OCI-LY7 (cell line): ENCODE measurements around the gene SYNGAP1. TPM values are rescaled to one million over a fixed set of nuclear protein-coding genes. Genes with fewer than 3 reads are reported as not detected.
A peak's percentile ranks its signal among the peaks of the same experiment; 100 is the strongest.

ENCODE experiments used
- BruUV-seq: library from RNA; stranded (reverse); fragments of 400-500 nt; replicated peaks from 2 replicates; lab custom pipeline; 2021; lab: Mats Ljungman, UMichigan
- CTCF ChIA-PET: fragments of 300-600 bp; sonication (Branson Sonifier 250); formaldehyde crosslinking; loops from one replicate; lab custom pipeline; 2022; ENCODE audit warnings: antibody characterized with exemption; ENCODE audit not compliant: unreplicated experiment; lab: Charles Lee
- POLR2A ChIA-PET: fragments of 300-600 bp; sonication (Branson Sonifier 250); formaldehyde crosslinking; loops from one replicate; lab custom pipeline; 2022; ENCODE audit warnings: antibody characterized with exemption; lab: Charles Lee
- DNase-seq: peaks from one replicate; pipeline ENCODE4 v3.0.0-alpha.2; 2015; ENCODE audit warnings: low spot score
- H2AFZ ChIP-seq: fragments of 200-600 bp; sonication (generic), shearing (Covaris generic); 2 replicates; pipeline ENCODE4 v1.6.1; 2014; ENCODE audit warnings: mild to moderate bottlenecking, antibody characterized with exemption, low read length, moderate library complexity
- H3K27ac ChIP-seq: fragments of 200-600 bp; sonication (generic); 2 replicates; pipeline ENCODE4 v1.5.1; 2014; ENCODE audit warnings: mixed run types, low read depth, mild to moderate bottlenecking, moderate library complexity, low read length, inconsistent platforms; ENCODE audit not compliant: poor library complexity, severe bottlenecking
- H3K36me3 ChIP-seq: fragments of 200-600 bp; sonication (generic); 2 replicates; pipeline ENCODE4 v1.6.1; 2014; ENCODE audit warnings: mild to moderate bottlenecking, antibody characterized with exemption, low read length, moderate library complexity, mixed read lengths; ENCODE audit not compliant: insufficient read depth
- H3K4me1 ChIP-seq: fragments of 200-600 bp; sonication (generic); 2 replicates; pipeline ENCODE4 v1.5.1; 2014; ENCODE audit warnings: mild to moderate bottlenecking, low read length; ENCODE audit not compliant: insufficient read depth, poor library complexity, severe bottlenecking
- H3K4me2 ChIP-seq: fragments of 200-600 bp; sonication (generic); 2 replicates; pipeline ENCODE4 v1.6.1; 2014; ENCODE audit warnings: mild to moderate bottlenecking, low read length
- H3K4me3 ChIP-seq: fragments of 200-600 bp; sonication (generic); 2 replicates; pipeline ENCODE4 v1.5.1; 2014; ENCODE audit warnings: mild to moderate bottlenecking, low read depth, low read length; ENCODE audit not compliant: poor library complexity, severe bottlenecking
- H3K79me2 ChIP-seq: fragments of 200-600 bp; sonication (generic); 2 replicates; pipeline ENCODE4 v1.6.1; 2016; ENCODE audit warnings: low read depth, mild to moderate bottlenecking, low read length, moderate library complexity, mixed read lengths; ENCODE audit not compliant: insufficient read depth
- H3K9me2 ChIP-seq: fragments of 200-600 bp; sonication (generic); 2 replicates; pipeline ENCODE4 v1.6.1; 2016; ENCODE audit warnings: mild to moderate bottlenecking, low read length, mixed read lengths; ENCODE audit not compliant: insufficient read depth
- H3K9me3 ChIP-seq: fragments of 200-600 bp; sonication (generic); 2 replicates; pipeline ENCODE4 v1.6.1; 2014; ENCODE audit warnings: mild to moderate bottlenecking, mixed run types, low read length, mixed read lengths
- H4K20me1 ChIP-seq: fragments of 200-600 bp; sonication (generic); 2 replicates; pipeline ENCODE4 v1.6.1; 2014; ENCODE audit warnings: mild to moderate bottlenecking, antibody characterized with exemption, low read length, moderate library complexity, mixed read lengths; ENCODE audit not compliant: insufficient read depth
- EZH2phosphoT487 ChIP-seq: fragments of 200-600 bp; sonication (generic); IDR thresholded peaks from 2 replicates; pipeline ENCODE4 v1.6.1; 2018; ENCODE audit warnings: low read depth, borderline replicate concordance, mild to moderate bottlenecking, mixed run types, antibody characterized with exemption, low read length, moderate library complexity, mixed read lengths
- intact Hi-C: fragments of 100-400 bp; cut with micrococcal nuclease; formaldehyde crosslinking; loops from one replicate; pipeline ENCODE4 v1.10.0; 2022; ENCODE audit not compliant: unreplicated experiment
- total RNA-seq, 2 experiments: library from RNA; depleted of rRNA in 1 of 2; stranded (reverse); fragments of >200 nt in 1 of 2; shearing (Covaris generic) in 1 of 2; gene quantifications; 2 replicates each; pipeline ENCODE4 v1.2.3, GENCODE V29; 2014 to 2022
- TF ChIP-seq, protein P1 (sequence below): fragments of 200-600 bp; sonication (generic); conservative IDR thresholded peaks from 2 replicates; pipeline ENCODE4 v1.5.1; 2014; ENCODE audit warnings: mild to moderate bottlenecking, antibody characterized with exemption, low read length, moderate library complexity, mixed read lengths

Gene SYNGAP1
- total RNA-seq, 2 experiments from 2014 or later: 5.6 to 30.7 TPM

GRCh38 chr6:33411632-33412005, 8.2 kb upstream of the SYNGAP1 start:
- Histone ChIP-seq H3K79me2 (peaks cover 14% of the 10 kb centered on the region; the same call in 1 of the 2 replicates), H3K4me2 (peak overlapping the region; percentile 97), H3K4me1 (peaks cover 55% of the 10 kb centered on the region), H3K9me3 (no peaks in the 10 kb centered on the region), H4K20me1 (peaks cover 2% of the 10 kb centered on the region; the same call in 1 of the 2 replicates), H3K4me3 (peak overlapping the region; percentile 81), H2AFZ (no peak overlapping the region), H3K27ac (peak overlapping the region; percentile 72), H3K36me3 (peaks cover 71% of the 10 kb centered on the region), H3K9me2 (no peaks in the 10 kb centered on the region)
- ChIA-PET POLR2A (no interaction called here), CTCF (no interaction called here)
- TF ChIP-seq EZH2phosphoT487: no peak
- TF ChIP-seq, protein P1, sequence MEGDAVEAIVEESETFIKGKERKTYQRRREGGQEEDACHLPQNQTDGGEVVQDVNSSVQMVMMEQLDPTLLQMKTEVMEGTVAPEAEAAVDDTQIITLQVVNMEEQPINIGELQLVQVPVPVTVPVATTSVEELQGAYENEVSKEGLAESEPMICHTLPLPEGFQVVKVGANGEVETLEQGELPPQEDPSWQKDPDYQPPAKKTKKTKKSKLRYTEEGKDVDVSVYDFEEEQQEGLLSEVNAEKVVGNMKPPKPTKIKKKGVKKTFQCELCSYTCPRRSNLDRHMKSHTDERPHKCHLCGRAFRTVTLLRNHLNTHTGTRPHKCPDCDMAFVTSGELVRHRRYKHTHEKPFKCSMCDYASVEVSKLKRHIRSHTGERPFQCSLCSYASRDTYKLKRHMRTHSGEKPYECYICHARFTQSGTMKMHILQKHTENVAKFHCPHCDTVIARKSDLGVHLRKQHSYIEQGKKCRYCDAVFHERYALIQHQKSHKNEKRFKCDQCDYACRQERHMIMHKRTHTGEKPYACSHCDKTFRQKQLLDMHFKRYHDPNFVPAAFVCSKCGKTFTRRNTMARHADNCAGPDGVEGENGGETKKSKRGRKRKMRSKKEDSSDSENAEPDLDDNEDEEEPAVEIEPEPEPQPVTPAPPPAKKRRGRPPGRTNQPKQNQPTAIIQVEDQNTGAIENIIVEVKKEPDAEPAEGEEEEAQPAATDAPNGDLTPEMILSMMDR: no peak
- no TSS peak for BruUV-seq
- intact Hi-C loops: loop anchor here (5.0 to 10.0 kb wide), 2 partner anchors 99 to 207 kb away; partner anchors contain the start of genes HSD17B8, RING1, RXRB and SLC39A7
- DNase-seq: no peak

DNA sequence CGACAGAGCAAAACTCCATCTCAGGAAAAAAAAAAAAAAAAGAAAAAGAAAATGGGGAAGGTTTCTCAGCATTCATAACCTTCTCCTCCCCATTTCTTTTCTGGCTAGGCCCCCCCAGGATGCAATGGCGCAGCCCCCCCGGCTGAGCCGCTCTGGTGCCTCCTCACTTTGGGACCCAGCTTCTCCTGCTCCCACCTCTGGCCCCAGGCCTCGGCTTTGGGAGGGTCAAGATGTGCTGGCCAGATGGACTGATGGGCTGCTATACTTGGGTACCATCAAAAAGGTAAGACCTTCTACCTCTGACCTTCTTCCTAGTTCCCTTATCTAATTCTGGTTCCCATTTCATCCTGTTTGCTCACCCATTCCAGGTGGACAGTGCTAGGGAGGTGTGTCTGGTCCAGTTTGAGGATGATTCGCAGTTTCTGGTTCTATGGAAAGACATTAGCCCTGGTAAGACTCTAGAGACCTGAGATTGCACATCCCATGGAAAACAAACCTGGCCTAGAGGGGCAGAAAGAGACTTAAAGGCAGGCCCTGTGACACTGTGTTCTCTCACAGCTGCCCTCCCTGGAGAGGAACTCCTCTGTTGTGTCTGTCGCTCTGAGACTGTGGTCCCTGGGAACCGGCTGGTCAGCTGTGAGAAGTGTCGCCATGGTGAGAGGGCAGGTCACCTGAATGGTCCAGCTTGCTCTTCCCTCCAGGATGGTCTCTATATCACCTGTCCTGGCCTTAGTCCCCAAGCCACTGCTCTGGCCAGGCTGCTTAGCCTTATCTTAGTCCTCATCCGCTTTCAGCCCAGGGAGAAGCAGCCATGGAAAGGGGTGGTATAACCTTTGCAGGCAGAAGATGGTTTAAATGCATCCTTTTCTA, 7.5 kb upstream of the SYNGAP1 start:
- CTCF ChIA-PET: no interaction called here
- DNase-seq: no peak
- intact Hi-C loops: loop anchor here (5.0 to 10.0 kb wide), 2 partner anchors 100 to 208 kb away; partner anchors contain the start of genes HSD17B8, RING1, RXRB and SLC39A7
- H3K4me2 ChIP-seq: peak overlapping the region; percentile 97; the same call in 1 of the 2 replicates
- TF ChIP-seq, protein P1: no peak
- TF ChIP-seq EZH2phosphoT487: no peak
- peak overlapping the region; percentile 7 for H3K27ac ChIP-seq
- peaks cover 63% of the 10 kb centered on the region for H3K36me3 ChIP-seq
- no peaks in the 10 kb centered on the region for H3K9me2 ChIP-seq
- POLR2A ChIA-PET: interaction anchor here (0.6 kb wide), 1 partner anchor 72 kb away, joined by 4 read pairs; no protein-coding TSS in a partner anchor
- no TSS peak for BruUV-seq
- peaks cover 22% of the 10 kb centered on the region; the same call in 1 of the 2 replicates for H3K79me2 ChIP-seq
- peaks cover 59% of the 10 kb centered on the region for H3K4me1 ChIP-seq
- H4K20me1 ChIP-seq: peaks cover 6% of the 10 kb centered on the region; the same call in 1 of the 2 replicates
- no peaks in the 10 kb centered on the region for H3K9me3 ChIP-seq
- H3K4me3 ChIP-seq: no peak overlapping the region
- no peak overlapping the region for H2AFZ ChIP-seq
